Stimulated activated CD4-positive, alpha-beta T cell treated with anti-CD3 and anti-CD28 coated beads, Interleukin-12 subunit alpha, Interleukin-12 subunit beta, amount 100 ng/mL, for 24 hours (primary cell): ENCODE results near the gene NUSAP1.
"Not testable (repeated sequence)": the region's sequence is repeated elsewhere in the genome, so short reads cannot be mapped to it uniquely, and the experiment has no call there.

Source experiments
- DNase-seq, 2 experiments: peaks; one replicate each; pipeline ENCODE4 v3.0.0-alpha.2; 2020; ENCODE audit warnings: low read depth in 2 of 2

The NUSAP1 gene

DNA sequence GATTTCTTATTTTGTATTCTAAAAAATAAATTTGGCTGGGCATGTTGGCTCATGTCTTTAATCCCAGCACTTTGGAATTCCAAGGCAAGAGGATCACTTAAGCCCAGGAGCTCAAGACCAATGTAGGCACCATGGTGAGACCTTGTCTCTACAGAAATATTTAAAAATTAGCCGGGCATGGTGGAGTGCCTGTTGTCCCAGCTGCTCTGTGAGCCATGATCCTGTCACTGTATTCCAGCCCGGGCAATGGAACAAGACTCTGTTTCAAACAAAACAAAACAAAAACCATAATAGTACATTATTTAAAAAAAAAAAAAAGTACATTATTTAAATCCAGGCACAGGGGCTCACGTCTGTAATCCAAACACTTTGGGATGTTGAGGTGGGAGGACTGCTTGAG, 78.8 kb downstream of the NUSAP1 start:
- DNase-seq = no peak

DNA sequence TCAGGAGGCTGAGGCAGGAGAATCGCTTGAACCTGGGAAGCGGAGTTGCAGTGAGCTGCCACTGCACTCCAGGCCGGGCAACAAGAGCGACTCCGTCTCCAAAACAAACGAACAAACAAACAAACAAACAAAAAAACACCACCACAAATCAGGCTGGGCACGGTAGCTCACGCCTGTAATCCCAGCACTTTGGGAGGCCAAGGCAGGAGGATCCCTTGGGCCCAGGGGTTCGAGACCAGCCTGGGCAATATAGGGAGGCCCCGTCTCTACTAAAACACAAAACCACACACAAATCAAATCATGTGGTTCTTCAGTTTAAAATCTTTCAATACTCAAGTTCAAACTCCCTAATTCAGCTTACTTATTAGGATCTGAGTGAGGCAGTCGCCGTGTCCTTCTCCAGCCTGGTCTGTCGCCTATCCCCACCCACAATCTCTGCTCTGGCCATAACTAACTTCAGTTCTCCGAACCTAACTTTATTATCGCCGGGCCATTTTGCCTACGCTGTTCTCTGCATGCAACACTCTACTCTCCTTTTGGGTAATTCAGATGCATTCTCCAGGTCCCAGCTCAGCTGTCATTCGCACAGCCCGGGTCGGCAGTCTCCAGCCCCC, 83.6 kb downstream of the NUSAP1 start:
- DNase-seq = no peak

DNA sequence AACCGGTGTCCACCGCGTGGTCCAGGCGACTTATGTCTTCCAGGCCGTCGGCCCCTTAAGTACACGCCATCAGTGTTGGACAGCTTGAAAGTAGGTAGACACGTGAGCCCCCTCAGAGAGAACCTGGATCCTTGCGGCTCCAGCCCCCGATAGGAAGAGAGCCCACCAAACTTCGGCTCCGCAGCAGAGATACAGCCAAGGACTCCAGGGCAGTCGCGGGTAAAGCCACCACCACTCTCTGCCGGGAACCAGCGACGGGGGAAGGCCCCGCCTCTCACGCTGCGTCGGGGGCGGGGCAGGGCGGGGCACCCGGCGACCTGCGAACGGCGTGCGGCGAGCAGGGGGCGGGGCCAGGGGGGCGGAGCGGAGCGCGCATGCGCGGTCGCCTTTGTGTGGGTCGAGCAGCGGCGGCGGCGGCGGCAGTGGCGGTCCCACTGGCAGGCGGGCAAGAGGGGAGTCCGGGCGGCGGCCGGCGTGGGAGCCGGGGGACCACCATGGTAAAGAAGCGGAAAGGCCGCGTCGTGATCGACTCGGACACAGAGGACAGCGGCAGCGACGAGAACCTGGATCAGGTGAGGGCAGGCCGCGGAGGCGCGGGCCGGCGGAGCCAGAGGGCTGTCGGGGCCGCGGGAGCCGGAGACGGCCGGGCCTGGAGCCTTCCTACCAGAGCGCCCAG, 84.2 kb downstream of the NUSAP1 start, which contains the start of gene RTF1:
TSS of gene RTF1 (plus strand) at position 354 of the 676 bp plus-strand sequence. CDS start at position 375, 21 bp downstream.
- peak; percentile 92 to 97 for DNase-seq

DNA sequence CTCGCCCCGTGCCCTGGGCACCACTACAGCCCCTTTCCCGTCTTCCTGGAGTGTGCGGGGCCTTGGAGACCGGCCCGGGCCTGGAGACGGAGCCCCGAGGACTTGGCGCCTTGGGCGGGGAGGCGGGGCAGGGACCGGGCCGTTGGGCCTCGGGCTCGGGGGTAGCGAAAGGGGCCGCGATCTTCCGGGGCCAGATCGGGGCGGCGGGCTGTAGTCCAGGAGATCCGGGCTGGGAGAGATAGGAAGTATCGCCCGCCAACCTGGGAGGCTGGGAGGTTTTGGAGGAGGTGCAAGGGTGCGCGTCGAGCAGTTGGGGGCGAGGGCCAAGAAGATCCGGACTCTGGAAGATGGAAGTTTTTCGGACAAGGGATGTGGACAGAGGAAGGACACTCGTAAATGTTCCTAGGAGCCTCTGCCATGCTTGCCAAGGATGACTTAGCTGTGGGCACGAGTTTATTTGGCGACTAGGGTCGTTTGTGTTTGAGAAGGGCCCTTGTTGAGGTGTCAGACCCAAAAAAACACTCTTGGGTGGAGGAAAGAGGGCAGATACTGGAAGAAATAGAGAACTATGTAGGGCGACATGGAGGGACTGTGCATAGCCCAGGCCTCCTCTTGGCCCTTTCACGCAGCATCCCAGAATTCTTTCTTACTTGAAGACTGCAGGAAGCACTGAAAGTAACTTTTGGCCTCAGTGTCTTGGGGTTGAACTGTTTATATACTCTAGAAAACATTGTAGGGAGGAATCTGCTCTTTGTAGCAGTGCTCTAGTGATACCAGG, 84.9 kb downstream of the NUSAP1 start:
- peak in 1 of 2 experiments; percentile 18 for DNase-seq

DNA sequence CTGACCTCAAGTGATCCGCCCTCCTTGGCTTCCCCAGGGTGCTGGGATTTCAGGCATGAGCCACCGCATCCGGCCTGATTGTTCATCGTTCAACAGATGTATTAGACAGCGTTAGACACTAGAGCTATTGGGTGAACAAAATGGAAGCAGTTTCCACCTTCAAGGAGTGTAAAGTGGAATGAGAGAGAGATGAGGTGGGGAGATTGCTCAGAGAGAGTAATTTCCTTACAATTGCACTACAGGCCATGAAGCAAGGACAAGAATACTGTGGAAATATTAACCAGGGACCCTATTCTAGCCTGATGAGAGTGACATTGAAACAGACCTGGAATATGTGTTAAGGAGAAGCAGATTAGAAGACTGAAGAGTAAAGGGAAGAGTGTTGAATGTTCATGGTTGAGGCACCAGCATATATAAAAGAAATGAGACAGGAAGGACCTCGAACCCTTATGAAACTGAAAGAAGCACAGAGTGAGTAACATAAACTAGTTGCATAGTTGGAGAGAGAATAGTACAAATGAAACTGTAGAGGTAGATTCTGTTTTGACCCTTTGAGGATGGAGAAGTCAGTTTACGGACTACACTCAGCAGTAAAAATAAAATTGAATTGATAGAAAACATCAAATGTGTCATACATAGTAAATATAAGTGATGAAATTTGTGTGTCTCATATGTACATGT, 91.4 kb downstream of the NUSAP1 start:
- no peak for DNase-seq

DNA sequence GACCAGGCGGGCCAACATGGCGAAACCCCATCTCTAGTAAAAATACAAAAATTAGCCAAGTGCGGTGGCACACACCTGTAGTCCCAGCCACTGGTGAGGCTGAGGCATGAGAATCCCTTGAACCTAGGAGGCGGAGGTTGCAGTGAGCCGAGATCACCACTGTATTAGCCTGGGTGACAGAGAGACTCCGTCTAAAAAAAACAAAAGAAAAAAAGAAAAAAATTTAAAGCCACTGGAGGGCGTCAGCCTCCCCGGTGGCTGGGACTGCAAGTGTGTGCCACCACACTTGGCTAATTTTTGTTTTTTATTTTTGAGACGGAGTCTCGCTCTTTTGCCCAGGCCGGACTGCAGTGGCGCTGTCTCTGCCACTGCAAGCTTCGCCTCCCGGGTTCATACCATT, 92.1 kb downstream of the NUSAP1 start:
- DNase-seq = no peak

DNA sequence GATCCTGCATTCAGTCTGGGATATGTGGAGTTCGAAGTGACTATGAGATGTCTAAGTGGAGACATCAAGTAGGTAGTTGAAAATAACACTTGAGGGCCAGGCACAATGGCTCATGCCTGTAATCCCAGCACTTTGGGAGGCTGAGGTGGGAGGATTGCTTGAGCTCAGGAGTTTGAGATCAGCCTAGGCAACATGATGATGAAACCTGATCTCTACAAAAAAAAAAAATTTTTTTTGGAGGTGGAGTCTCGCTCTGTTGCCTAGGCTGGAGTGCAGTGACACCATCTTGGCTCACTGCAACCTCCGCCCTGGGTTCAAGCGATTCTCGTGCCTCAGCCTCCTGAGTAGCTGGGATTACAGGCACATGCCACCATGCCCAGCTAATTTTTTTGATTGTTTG, 93.2 kb downstream of the NUSAP1 start:
- not testable (repeated sequence) for DNase-seq

DNA sequence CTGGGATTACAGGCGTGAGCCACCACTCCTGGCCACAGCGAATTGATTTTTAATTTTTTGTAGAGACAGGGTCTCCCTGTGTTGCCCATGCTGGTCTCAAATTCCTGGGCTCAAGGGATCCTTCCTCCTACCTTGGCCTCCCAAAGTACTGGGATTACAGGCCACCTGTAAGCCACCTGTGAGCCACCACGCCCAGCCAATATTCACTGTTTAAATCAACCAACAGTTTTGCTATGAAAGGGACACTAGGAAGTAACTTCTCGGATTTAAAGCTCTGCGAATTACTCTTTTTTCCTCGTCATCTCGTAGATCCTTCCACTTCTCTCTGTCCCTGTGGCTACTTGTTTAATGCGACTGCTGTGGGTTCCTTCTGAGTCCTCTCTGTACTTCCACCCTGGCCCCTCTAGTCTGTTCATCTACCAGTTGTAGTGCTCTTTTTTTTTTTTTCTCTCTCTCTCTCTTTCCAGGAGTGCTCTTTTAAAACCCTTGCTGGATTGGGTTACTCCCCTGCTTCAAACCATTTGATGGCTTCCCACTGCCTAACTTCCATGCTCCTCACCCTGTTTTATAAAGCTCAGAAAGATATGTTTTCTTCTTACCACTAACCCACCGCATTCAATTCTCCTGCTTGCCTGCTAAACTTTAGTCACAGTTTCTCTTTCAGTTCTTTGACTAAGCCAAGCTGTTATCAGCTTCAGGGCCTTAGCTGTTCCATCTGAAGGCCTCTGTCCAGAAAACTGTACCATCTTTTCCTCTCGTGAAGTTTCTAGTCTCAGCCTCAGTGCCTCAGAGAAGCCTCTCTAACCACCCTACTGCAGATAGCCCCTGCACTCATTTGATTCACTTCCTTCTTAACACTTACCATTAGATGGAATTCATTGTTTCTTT, 96.6 kb downstream of the NUSAP1 start:
- peak in 1 of 2 experiments; percentile 2 for DNase-seq
